ENCODE data around the gene TNS3. TPM values are rescaled to one million over a fixed set of nuclear protein-coding genes. Genes with fewer than 3 reads are reported as not detected.

TNS3 gene
- total and polyA plus RNA-seq, 2 of the 13 experiments (the other 11 are each of a cell fraction or from before 2014, with no cell fraction given), result 52.9 to 55.7 TPM

DNA sequence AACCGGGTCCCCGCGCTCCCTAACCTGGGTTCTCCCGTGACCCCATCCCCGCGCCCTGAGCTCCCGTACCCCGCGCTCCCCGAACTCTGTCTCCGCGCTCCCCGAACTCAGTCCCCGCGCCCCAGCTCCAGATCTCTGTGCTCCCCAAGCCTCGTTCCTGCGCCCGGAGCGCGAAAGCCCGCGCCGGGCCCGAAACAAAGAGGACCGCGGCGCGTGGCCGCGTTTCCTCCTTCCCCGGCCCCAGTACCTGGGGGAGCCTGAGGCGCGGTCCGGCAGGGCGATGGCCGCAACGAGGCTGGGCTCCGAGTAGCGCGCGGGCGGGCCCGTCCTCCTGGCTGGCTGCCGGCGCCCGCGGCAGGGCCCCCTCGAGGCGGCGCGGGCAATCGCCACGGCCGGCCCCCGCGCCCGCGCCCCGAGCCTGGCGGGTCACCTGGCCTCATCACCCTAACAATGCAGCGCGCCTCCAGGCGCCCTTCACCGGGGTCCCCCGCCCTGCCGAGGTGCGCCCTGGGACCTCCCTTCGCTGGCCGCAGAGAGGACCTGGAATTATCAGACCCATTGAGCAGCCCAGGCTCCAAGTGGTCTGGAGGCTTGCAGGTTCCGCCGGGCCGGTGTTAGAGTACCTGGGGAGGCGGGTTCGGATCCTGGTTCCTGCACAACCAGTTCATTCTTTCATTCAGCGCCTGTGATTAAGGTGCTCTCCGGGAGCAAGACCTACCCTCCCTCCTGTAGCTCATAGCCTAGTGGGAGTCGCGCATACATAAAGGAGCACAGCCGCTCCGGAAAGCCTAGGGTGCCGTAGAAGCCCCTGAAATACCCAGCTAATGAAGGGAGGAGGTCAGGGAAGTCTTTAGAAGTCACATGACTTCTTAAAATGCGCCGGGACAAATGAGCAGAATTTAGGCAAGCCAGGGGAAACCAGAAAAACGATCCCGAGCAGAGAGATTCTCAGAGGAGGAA is at the start of gene TNS3 (continued):
- TF ChIP-seq ZNF574 (CRISPR knock-in tag; IDR thresholded peaks at IDR 0.05), result peak; percentile 73
- TF ChIP-seq ZNF773 (CRISPR knock-in tag; IDR thresholded peaks at IDR 0.05; ENCODE audit: borderline replicate concordance), result 0 out of 2 replicates have a peak, but pooled peaks have one; percentile 42
- TF ChIP-seq ZNF501 (CRISPR knock-in tag; IDR thresholded peaks at IDR 0.05), result 0 out of 2 replicates have a peak, but pooled peaks have one; percentile 6
- TF ChIP-seq ZBTB1 (CRISPR knock-in tag; IDR thresholded peaks at IDR 0.05; ENCODE audit: borderline replicate concordance), result no peak
- peak; percentile 4; the same call in 1 of the 2 replicates for TF ChIP-seq ZNF746 (CRISPR knock-in tag; IDR thresholded peaks at IDR 0.05)
- peak; percentile 56; the same call in 1 of the 2 replicates for TF ChIP-seq ZNF790 (CRISPR knock-in tag; IDR thresholded peaks at IDR 0.05; ENCODE audit: borderline replicate concordance)
- peak; percentile 58; the same call in 1 of the 2 replicates for TF ChIP-seq ZNF503 (CRISPR knock-in tag; IDR thresholded peaks at IDR 0.05)
- peak; percentile 66 for TF ChIP-seq YEATS4 (CRISPR knock-in tag; IDR thresholded peaks at IDR 0.05; ENCODE audit: borderline replicate concordance)
- peak; percentile 51 for TF ChIP-seq SALL2 (CRISPR knock-in tag; IDR thresholded peaks at IDR 0.05)
- TF ChIP-seq SAP130 (CRISPR knock-in tag; IDR thresholded peaks at IDR 0.05; ENCODE audit: low read depth), result 0 out of 2 replicates have a peak, but pooled peaks have one; percentile 11
- TF ChIP-seq RAD21 (CRISPR knock-in tag; IDR thresholded peaks at IDR 0.05), result peak; percentile 89
- TF ChIP-seq KLF16 (CRISPR knock-in tag; IDR thresholded peaks at IDR 0.05), result 0 out of 4 replicates have a peak, but pooled peaks of 1 of the 2 experiments have one; percentile 15
- peak; percentile 19; the same call in 1 of the 2 replicates for TF ChIP-seq HES4 (CRISPR knock-in tag; IDR thresholded peaks at IDR 0.05; ENCODE audit: borderline replicate concordance)
- no peak; the same call in 1 of the 2 replicates for TF ChIP-seq MEF2D (CRISPR knock-in tag; IDR thresholded peaks at IDR 0.05)
- 0 out of 2 replicates have a peak, but pooled peaks have one; percentile 13 for TF ChIP-seq ZNF446 (CRISPR knock-in tag; IDR thresholded peaks at IDR 0.05)
- TF ChIP-seq ZFP82 (CRISPR knock-in tag; IDR thresholded peaks at IDR 0.05; ENCODE audit: borderline replicate concordance), result 0 out of 2 replicates have a peak, but pooled peaks have one; percentile 35
- TF ChIP-seq ZNF724P (CRISPR knock-in tag; IDR thresholded peaks at IDR 0.05; ENCODE audit: borderline replicate concordance), result 0 out of 2 replicates have a peak, but pooled peaks have one; percentile 6
- peak; percentile 25 to 39; a peak in 2 of 4 replicates for TF ChIP-seq POLR2A (IDR thresholded peaks at IDR 0.05; ENCODE audit: insufficient read depth in 1 of 2, low read depth in 2 of 2, low read length in 2 of 2)
- TF ChIP-seq, protein P1, sequence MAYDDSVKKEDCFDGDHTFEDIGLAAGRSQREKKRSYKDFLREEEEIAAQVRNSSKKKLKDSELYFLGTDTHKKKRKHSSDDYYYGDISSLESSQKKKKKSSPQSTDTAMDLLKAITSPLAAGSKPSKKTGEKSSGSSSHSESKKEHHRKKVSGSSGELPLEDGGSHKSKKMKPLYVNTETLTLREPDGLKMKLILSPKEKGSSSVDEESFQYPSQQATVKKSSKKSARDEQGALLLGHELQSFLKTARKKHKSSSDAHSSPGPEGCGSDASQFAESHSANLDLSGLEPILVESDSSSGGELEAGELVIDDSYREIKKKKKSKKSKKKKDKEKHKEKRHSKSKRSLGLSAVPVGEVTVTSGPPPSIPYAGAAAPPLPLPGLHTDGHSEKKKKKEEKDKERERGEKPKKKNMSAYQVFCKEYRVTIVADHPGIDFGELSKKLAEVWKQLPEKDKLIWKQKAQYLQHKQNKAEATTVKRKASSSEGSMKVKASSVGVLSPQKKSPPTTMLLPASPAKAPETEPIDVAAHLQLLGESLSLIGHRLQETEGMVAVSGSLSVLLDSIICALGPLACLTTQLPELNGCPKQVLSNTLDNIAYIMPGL (CRISPR knock-in tag; IDR thresholded peaks at IDR 0.05; ENCODE audit: borderline replicate concordance in 1 of 2, low read depth in 1 of 2), result peak; percentile 18 to 87; a peak in 2 of 4 replicates
- no peak for TF ChIP-seq ZNF354B (CRISPR knock-in tag; IDR thresholded peaks at IDR 0.05)
- TF ChIP-seq REPIN1 (CRISPR knock-in tag; IDR thresholded peaks at IDR 0.05; ENCODE audit: borderline replicate concordance, low read depth), result no peak; the same call in 1 of the 2 replicates

All from HepG2 (cell line).